Body of pancreas (tissue), 4 donors: ENCODE data around the gene EPHB2. TPM values are rescaled to one million over a fixed set of nuclear protein-coding genes. Genes with fewer than 3 reads are reported as not detected.

Experiments used
- ATAC-seq: fragments of 150-250 bp; one replicate; pipeline ENCODE4 v1.9.1; 2016
- DNase-seq, 4 donors: peaks; one replicate each; pipeline ENCODE4 v3.0.0-alpha.2; 2019
- H3K27ac ChIP-seq, 4 donors: fragments of 200-600 bp; sonication (generic); 1 replicate in 3 of 4; 2 replicates in 1 of 4; pipeline versions ENCODE4 v1.5.1 to v1.6.1; 2016 to 2019; ENCODE audit warnings: mild to moderate bottlenecking in 1 of 4, mixed read lengths in 1 of 4, moderate library complexity in 1 of 4
- H3K27me3 ChIP-seq, 2 donors: fragments of 200-600 bp; sonication (generic); one replicate each; pipeline ENCODE4 v1.6.0; 2016; ENCODE audit warnings: mild to moderate bottlenecking in 1 of 2
- H3K36me3 ChIP-seq, 2 donors: fragments of 200-600 bp; sonication (generic); replicated peaks in 1 of 2; 2 replicates each; pipeline ENCODE4 v1.5.1; 2016; ENCODE audit warnings: low read depth in 2 of 2; ENCODE audit not compliant: insufficient read depth in 1 of 2
- H3K4me1 ChIP-seq: fragments of 200-600 bp; sonication (generic); one replicate; pipeline ENCODE4 v1.6.0; 2016
- H3K4me3 ChIP-seq, 2 donors: fragments of 200-600 bp; sonication (generic); 1 replicate in 1 of 2; 2 replicates in 1 of 2; pipeline ENCODE4 v1.5.1; 2016 to 2019
- H3K9me3 ChIP-seq, 3 donors: fragments of 200-600 bp; sonication (generic); 1 replicate in 2 of 3; 2 replicates in 1 of 3; pipeline ENCODE4 v1.5.1; 2016
- POLR2A ChIP-seq, 3 donors: fragments of 450-650 bp; IDR thresholded peaks; one replicate each; pipeline ENCODE4 v1.6.1; 2016; ENCODE audit warnings: antibody characterized with exemption in 3 of 3, mild to moderate bottlenecking in 2 of 3
- WGBS, 2 donors: methylation state at CpG; one replicate each; pipeline ENCODE4 v1.1.5; 2017; 5-methylcytosine and 5-hydroxymethylcytosine counted together
- intact Hi-C: fragments of 100-400 bp; cut with DNase I; formaldehyde crosslinking; loops from one replicate; pipeline ENCODE4 v1.15.1; 2023
- total RNA-seq, 2 donors: library from RNA; depleted of rRNA; stranded (reverse); fragments of >200 nt; gene quantifications; one replicate each; pipeline ENCODE4 v1.1.0, GENCODE V29; 2016
- TF ChIP-seq, protein P1 (sequence below), 7 experiments: fragments of 450-650 bp in 4 of 7; fragments of 200-600 bp in 3 of 7; sonication (generic) in 3 of 7; IDR thresholded peaks; one replicate each; pipeline ENCODE4 v1.5.1; 2016 to 2019; ENCODE audit warnings: antibody characterized with exemption in 7 of 7

Gene EPHB2
- total RNA-seq, 2 donors from 2014 or later = 2.9 to 7.9 TPM

DNA sequence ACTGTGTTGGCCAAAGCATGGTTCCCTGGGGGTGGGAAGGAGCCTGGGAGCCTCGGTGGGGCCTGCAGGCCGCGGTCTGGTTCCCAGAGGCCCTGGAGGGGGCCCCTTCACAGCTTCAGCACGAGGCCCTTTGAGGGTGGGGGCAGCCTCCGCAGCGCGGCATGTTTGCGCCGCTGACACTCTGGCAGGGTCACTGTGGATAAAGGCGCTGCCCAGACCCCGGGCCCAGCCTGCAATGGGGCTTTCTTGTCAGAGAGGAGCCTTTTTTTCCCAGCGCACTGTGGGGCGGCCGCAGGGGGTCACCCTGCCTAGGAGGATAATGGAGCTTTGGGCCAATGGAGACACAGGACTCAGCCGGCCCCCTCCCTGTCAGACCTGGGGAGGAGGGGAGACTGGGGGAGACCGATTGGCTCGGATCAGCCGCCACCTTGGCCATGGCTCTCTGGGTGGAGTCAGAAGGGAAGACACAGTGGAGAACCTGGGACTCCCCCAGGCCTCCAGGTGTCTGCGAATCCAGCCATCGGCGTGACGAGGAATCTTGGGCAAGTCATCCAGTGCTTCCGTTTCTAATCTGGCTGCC lies 26.0 kb downstream of the EPHB2 start:
- H3K4me1 ChIP-seq = no peaks in the 10 kb centered on the region
- WGBS, 2 donors = 83 to 93% methylated on average over 10 to 23 of the region's 23 CpGs
- H3K36me3 ChIP-seq = no peaks in the 10 kb centered on the region
- H3K9me3 ChIP-seq = no peaks in the 10 kb centered on the region
- DNase-seq = no peak
- no peak for ATAC-seq
- intact Hi-C loops = no loop called here
- no peaks in the 10 kb centered on the region for H3K27me3 ChIP-seq
- H3K27ac ChIP-seq = no peak overlapping the region
- no peak overlapping the region for H3K4me3 ChIP-seq
- no peak for TF ChIP-seq POLR2A (IDR thresholded peaks at IDR 0.05)
- TF ChIP-seq, protein P1, sequence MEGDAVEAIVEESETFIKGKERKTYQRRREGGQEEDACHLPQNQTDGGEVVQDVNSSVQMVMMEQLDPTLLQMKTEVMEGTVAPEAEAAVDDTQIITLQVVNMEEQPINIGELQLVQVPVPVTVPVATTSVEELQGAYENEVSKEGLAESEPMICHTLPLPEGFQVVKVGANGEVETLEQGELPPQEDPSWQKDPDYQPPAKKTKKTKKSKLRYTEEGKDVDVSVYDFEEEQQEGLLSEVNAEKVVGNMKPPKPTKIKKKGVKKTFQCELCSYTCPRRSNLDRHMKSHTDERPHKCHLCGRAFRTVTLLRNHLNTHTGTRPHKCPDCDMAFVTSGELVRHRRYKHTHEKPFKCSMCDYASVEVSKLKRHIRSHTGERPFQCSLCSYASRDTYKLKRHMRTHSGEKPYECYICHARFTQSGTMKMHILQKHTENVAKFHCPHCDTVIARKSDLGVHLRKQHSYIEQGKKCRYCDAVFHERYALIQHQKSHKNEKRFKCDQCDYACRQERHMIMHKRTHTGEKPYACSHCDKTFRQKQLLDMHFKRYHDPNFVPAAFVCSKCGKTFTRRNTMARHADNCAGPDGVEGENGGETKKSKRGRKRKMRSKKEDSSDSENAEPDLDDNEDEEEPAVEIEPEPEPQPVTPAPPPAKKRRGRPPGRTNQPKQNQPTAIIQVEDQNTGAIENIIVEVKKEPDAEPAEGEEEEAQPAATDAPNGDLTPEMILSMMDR (IDR thresholded peaks at IDR 0.05) = no peak

DNA sequence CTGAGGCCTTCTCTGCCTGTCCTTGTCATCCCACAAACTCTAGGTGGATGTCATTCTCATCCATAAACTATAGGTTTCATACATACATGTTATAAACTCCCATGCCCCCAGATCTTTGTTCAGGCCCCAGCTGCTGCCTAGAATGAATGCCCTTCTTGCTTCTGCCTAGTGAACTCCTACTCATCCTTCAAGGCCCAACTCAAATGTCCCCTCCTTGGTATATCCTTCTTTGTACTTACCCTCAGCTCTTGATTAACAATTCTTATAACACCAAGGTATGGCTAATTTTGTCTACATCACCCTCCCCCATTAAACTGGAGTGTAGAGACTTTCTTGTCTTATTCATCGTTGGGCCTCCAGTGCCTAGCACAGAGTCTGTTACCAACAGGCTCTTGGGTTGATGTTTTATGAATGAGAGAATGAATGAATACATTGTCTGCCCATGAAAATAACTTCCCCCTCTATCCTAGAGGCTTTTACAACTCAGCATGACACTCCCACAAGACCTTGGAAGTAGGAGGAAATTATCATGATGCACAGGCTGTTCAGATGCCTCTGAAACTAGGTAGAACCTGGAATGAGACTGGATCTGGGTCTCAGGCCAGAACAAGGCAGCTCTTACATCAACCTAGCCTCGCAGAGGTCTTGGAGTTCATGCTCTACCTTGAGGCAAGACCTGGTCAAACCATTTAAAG lies 26.9 kb downstream of the EPHB2 start:
- Histone ChIP-seq H3K27ac (no peak overlapping the region), H3K9me3 (no peaks in the 10 kb centered on the region), H3K27me3 (no peaks in the 10 kb centered on the region), H3K4me3 (no peak overlapping the region), H3K4me1 (no peaks in the 10 kb centered on the region), H3K36me3 (no peaks in the 10 kb centered on the region)
- no peak for DNase-seq
- intact Hi-C loops = no loop called here
- ATAC-seq = no peak
- 73 to 77% methylated on average over 2 of the region's 2 CpGs for WGBS, 2 donors
- TF ChIP-seq, protein P1 (IDR thresholded peaks at IDR 0.05) = no peak
- no peak for TF ChIP-seq POLR2A (IDR thresholded peaks at IDR 0.05)

DNA sequence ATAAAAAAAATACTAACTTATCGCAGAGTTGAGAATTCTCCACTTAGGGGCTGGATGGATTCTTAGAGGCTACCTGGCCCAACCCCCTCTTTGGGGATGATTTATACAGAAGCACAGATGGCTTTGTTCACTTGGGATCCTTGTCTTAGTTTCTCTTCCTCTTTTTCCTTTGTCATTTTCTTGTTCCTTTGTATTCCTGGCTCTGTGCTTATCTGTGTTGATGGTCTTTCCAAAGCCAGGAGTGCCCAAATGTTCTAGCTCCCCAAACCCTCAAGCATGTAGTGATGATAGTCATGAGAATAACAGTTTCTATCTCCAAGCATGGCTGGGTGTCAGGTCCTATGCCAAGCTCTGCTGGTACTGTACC lies 27.4 kb downstream of the EPHB2 start:
- intact Hi-C loops = no loop called here
- H3K4me3 ChIP-seq = no peak overlapping the region
- H3K27ac ChIP-seq = no peak overlapping the region
- no peaks in the 10 kb centered on the region for H3K36me3 ChIP-seq
- H3K9me3 ChIP-seq = no peaks in the 10 kb centered on the region
- no peaks in the 10 kb centered on the region for H3K4me1 ChIP-seq
- H3K27me3 ChIP-seq = no peaks in the 10 kb centered on the region
- TF ChIP-seq, protein P1 (IDR thresholded peaks at IDR 0.05) = no peak
- TF ChIP-seq POLR2A (IDR thresholded peaks at IDR 0.05) = no peak
- ATAC-seq (no peak), DNase-seq (no peak)
- WGBS, 2 donors = 100% methylated on average over 1 of the region's 1 CpG

DNA sequence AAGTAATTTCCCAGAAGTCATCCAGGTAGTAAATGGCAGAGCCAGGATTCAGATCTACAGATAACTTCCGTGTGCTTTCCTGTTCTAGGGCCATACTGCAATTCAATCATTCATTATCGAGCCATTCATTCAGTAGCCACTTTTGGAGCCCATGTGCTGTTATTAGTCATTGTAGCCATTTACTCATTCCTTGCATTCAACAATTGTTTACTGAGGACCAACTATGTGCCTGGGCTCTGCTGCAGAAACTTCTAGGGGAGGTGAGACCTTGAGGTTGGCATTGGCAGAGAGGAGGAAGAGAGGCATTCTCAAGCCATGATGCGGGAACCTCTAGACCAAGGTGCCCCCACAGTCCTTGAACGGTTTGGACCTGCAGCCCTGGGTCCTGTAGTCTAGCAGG lies 27.9 kb downstream of the EPHB2 start:
- intact Hi-C loops = no loop called here
- TF ChIP-seq, protein P1 (IDR thresholded peaks at IDR 0.05) = no peak
- no peak for TF ChIP-seq POLR2A (IDR thresholded peaks at IDR 0.05)
- Histone ChIP-seq H3K36me3 (no peaks in the 10 kb centered on the region), H3K27me3 (no peaks in the 10 kb centered on the region), H3K4me3 (no peak overlapping the region), H3K4me1 (no peaks in the 10 kb centered on the region), H3K9me3 (no peaks in the 10 kb centered on the region), H3K27ac (no peak overlapping the region)
- DNase-seq (no peak), ATAC-seq (no peak)
- WGBS, 2 donors = 87 to 93% methylated on average over 4 of the region's 4 CpGs
